Stomach (tissue), 9 donors: ENCODE results near the gene HELT. TPM values are rescaled to one million over a fixed set of nuclear protein-coding genes. Genes with fewer than 3 reads are reported as not detected.
"Not testable (repeated sequence)": the region's sequence is repeated elsewhere in the genome, so short reads cannot be mapped to it uniquely, and the experiment has no call there.

ENCODE experiments used
- DNase-seq, 2 donors: peaks; one replicate each; pipeline versions ENCODE4 v3.0.0 to v3.0.0-alpha.2; 2013 to 2019
- H3K27ac ChIP-seq, 5 donors: fragments of 200-600 bp in 4 of 5; sonication (generic) in 4 of 5; one replicate each; pipeline ENCODE4 v1.5.1; 2013 to 2019; ENCODE audit warnings: mild to moderate bottlenecking in 1 of 5, moderate library complexity in 1 of 5
- H3K27me3 ChIP-seq, 3 donors: fragments of 200-600 bp; sonication (generic); one replicate each; pipeline ENCODE4 v1.5.1; 2017 to 2019; ENCODE audit warnings: mixed run types in 1 of 3
- H3K36me3 ChIP-seq, 4 donors: fragments of 200-600 bp; sonication (generic); 1 replicate in 3 of 4; 2 replicates in 1 of 4; pipeline ENCODE4 v1.5.1; 2016 to 2019
- H3K4me1 ChIP-seq, 4 donors: fragments of 200-600 bp; sonication (generic); one replicate each; pipeline ENCODE4 v1.5.1; 2016 to 2019
- H3K4me3 ChIP-seq, 4 donors: fragments of 200-600 bp; sonication (generic) in 3 of 4; one replicate each; pipeline ENCODE4 v1.5.1; 2016 to 2019; ENCODE audit warnings: mild to moderate bottlenecking in 1 of 4
- H3K9me3 ChIP-seq, 4 donors: fragments of 200-600 bp; sonication (generic); one replicate each; pipeline ENCODE4 v1.5.1; 2016 to 2019
- CTCF ChIP-seq, 7 experiments: fragments of 450-650 bp in 4 of 7; fragments of 200-600 bp in 3 of 7; sonication (generic) in 3 of 7; IDR thresholded peaks; one replicate each; pipeline ENCODE4 v1.5.1; 2016 to 2019; ENCODE audit warnings: antibody characterized with exemption in 7 of 7, control low read depth in 2 of 7, mild to moderate bottlenecking in 1 of 7
- EP300 ChIP-seq: sonication (generic); formaldehyde crosslinking; IDR thresholded peaks from one replicate; pipeline ENCODE4 v1.6.1; 2017; ENCODE audit warnings: antibody characterized with exemption
- POLR2A ChIP-seq, 4 donors: fragments of 450-650 bp; IDR thresholded peaks; one replicate each; pipeline ENCODE4 v1.6.1; 2016; ENCODE audit warnings: antibody characterized with exemption in 4 of 4, control low read depth in 2 of 4, mild to moderate bottlenecking in 1 of 4, moderate library complexity in 1 of 4
- POLR2AphosphoS5 ChIP-seq, 3 donors: sonication (generic); formaldehyde crosslinking; IDR thresholded peaks; one replicate each; pipeline ENCODE4 v1.6.1; 2016; ENCODE audit warnings: antibody characterized with exemption in 3 of 3
- WGBS, 5 donors: extraction: QIAGEN DNeasy Blood & Tissue Kit in 3 of 5; methylation state at CpG; one replicate each; pipeline versions ENCODE4 v1.1.5 to v1.1.7; 2013 to 2018; 5-methylcytosine and 5-hydroxymethylcytosine counted together
- intact Hi-C: fragments of 100-400 bp; cut with DNase I; formaldehyde crosslinking; loops from one replicate; pipeline ENCODE4 v1.15.1; 2023; ENCODE audit warnings: low total_unique reads
- polyA plus RNA-seq, 3 donors: library from polyadenylated mRNA; stranded (reverse); fragments of 200-250 nt; gene quantifications; one replicate each; pipeline ENCODE4 v1.2.3, GENCODE V29; 2013
- total RNA-seq, 5 donors: library from RNA; depleted of rRNA; stranded (reverse); fragments of >200 nt; gene quantifications; one replicate each; pipeline versions ENCODE4 v1.1.0 to v1.2.3, GENCODE V29; 2014 to 2016
- donor health status: healthy with polysubstance abuse.
- donor health status: Bipolar disorder and iron deficiency.
- donor health status: healthy.

Gene HELT
- total and polyA plus RNA-seq, 8 donors, result not detected

- Histone ChIP-seq H3K27ac (no peak overlapping the region), H3K9me3 (no peaks in the 10 kb centered on the region), H3K4me3 (no peak overlapping the region), H3K27me3 (peaks cover 0 to 17% (median 0%) of the 10 kb centered on the region in 3 donors), H3K36me3 (no peaks in the 10 kb centered on the region), H3K4me1 (no peaks in the 10 kb centered on the region)
- no peak for TF ChIP-seq EP300
- no peak for TF ChIP-seq CTCF (IDR thresholded peaks at IDR 0.05)
- TF ChIP-seq POLR2AphosphoS5 (IDR thresholded peaks at IDR 0.05), result no peak
- no peak for TF ChIP-seq POLR2A (IDR thresholded peaks at IDR 0.05)
- no peak for DNase-seq
- 76 to 78% (median 77%) methylated on average over 6 of the region's 6 CpGs for WGBS, 5 donors
- intact Hi-C loops, result loop anchor here (10.0 kb wide), 1 partner anchor 237 kb away; no protein-coding TSS in a partner anchor
Measured at GRCh38 chr4:184991860-184992259, 26.4 kb upstream of the HELT start.

GRCh38 chr4:184992422-184992821 is 25.9 kb upstream of the HELT start:
- no peaks in the 10 kb centered on the region for H3K9me3 ChIP-seq
- no peak for TF ChIP-seq POLR2AphosphoS5 (IDR thresholded peaks at IDR 0.05)
- no peak for TF ChIP-seq POLR2A (IDR thresholded peaks at IDR 0.05)
- no peak for TF ChIP-seq CTCF (IDR thresholded peaks at IDR 0.05)
- TF ChIP-seq EP300, result no peak
- H3K36me3 ChIP-seq, result no peaks in the 10 kb centered on the region
- no peaks in the 10 kb centered on the region for H3K4me1 ChIP-seq
- no peak for DNase-seq
- 80 to 91% (median 89%) methylated on average over 11 to 15 of the region's 15 CpGs for WGBS, 5 donors
- intact Hi-C loops, result loop anchor here (10.0 kb wide), 1 partner anchor 238 kb away; no protein-coding TSS in a partner anchor
- no peak overlapping the region for H3K4me3 ChIP-seq
- no peak overlapping the region for H3K27ac ChIP-seq
- H3K27me3 ChIP-seq, result peaks cover 0 to 17% (median 0%) of the 10 kb centered on the region in 3 donors

- Histone ChIP-seq H3K36me3 (no peaks in the 10 kb centered on the region), H3K27me3 (peaks cover 0 to 17% (median 0%) of the 10 kb centered on the region in 3 donors), H3K9me3 (no peaks in the 10 kb centered on the region), H3K4me3 (no peak overlapping the region), H3K4me1 (no peaks in the 10 kb centered on the region), H3K27ac (no peak overlapping the region)
- TF ChIP-seq POLR2A (IDR thresholded peaks at IDR 0.05), result no peak
- TF ChIP-seq EP300, result no peak
- 44 to 60% (median 57%) methylated on average over 3 of the region's 3 CpGs for WGBS, 5 donors
- no peak for DNase-seq
- intact Hi-C loops, result loop anchor here (10.0 kb wide), 1 partner anchor 238 kb away; no protein-coding TSS in a partner anchor
Measured at GRCh38 chr4:184993247-184993646, 25.0 kb upstream of the HELT start.

- TF ChIP-seq POLR2AphosphoS5 (IDR thresholded peaks at IDR 0.05) (no peak), POLR2A (IDR thresholded peaks at IDR 0.05) (no peak), EP300 (no peak), CTCF (IDR thresholded peaks at IDR 0.05) (no peak)
Measured at GRCh38 chr4:184994010-184994622, 24.2 kb upstream of the HELT start.

GRCh38 chr4:184994623-184995010 is 23.7 kb upstream of the HELT start:
- no peaks in the 10 kb centered on the region for H3K36me3 ChIP-seq
- intact Hi-C loops, result loop anchor here (10.0 kb wide), 1 partner anchor 240 kb away; no protein-coding TSS in a partner anchor
- 76 to 82% (median 81%) methylated on average over 14 of the region's 14 CpGs for WGBS, 5 donors
- H3K27ac ChIP-seq, result no peak overlapping the region
- no peak for DNase-seq
- H3K27me3 ChIP-seq, result peaks cover 0 to 17% (median 0%) of the 10 kb centered on the region in 3 donors
- no peaks in the 10 kb centered on the region for H3K4me1 ChIP-seq
- TF ChIP-seq POLR2AphosphoS5 (IDR thresholded peaks at IDR 0.05) (no peak), CTCF (IDR thresholded peaks at IDR 0.05) (no peak), POLR2A (IDR thresholded peaks at IDR 0.05) (no peak), EP300 (no peak)
- H3K9me3 ChIP-seq, result no peaks in the 10 kb centered on the region
- H3K4me3 ChIP-seq, result no peak overlapping the region

More at GRCh38 chr4:184994010-184994622, 24.2 kb upstream of the HELT start:
- Histone ChIP-seq H3K4me1 (no peaks in the 10 kb centered on the region), H3K4me3 (no peak overlapping the region), H3K36me3 (no peaks in the 10 kb centered on the region), H3K27ac (no peak overlapping the region), H3K27me3 (peaks cover 0 to 17% (median 0%) of the 10 kb centered on the region in 3 donors), H3K9me3 (no peaks in the 10 kb centered on the region)
- intact Hi-C loops, result loop anchor here (10.0 kb wide), 1 partner anchor 239 kb away; no protein-coding TSS in a partner anchor
- no peak for DNase-seq
- WGBS, 5 donors, result 72 to 85% (median 80%) methylated on average over 18 of the region's 18 CpGs

- not testable (repeated sequence) for H3K9me3 ChIP-seq, DNase-seq, H3K4me1 ChIP-seq, H3K4me3 ChIP-seq, H3K36me3 ChIP-seq, H3K27ac ChIP-seq
- H3K27me3 ChIP-seq, result peaks cover 0 to 17% (median 0%) of the 10 kb centered on the region in 3 donors
- intact Hi-C loops, result loop anchor here (10.0 kb wide), 1 partner anchor 243 kb away; no protein-coding TSS in a partner anchor
Measured at GRCh38 chr4:184997656-184998055, 20.6 kb upstream of the HELT start.
